HG03175 (cell line): ENCODE measurements around the gene KNL1.
"Not testable (repeated sequence)": the region's sequence is repeated elsewhere in the genome, so short reads cannot be mapped to it uniquely, and the experiment has no call there.

Experiments
- ATAC-seq: cut with Tn5 transposase; IDR thresholded peaks from one replicate; pipeline ENCODE4 v1.9.1; 2021; ENCODE audit warnings: mild to moderate bottlenecking, moderate library complexity; ENCODE audit not compliant: unreplicated experiment

Gene KNL1, protein sequence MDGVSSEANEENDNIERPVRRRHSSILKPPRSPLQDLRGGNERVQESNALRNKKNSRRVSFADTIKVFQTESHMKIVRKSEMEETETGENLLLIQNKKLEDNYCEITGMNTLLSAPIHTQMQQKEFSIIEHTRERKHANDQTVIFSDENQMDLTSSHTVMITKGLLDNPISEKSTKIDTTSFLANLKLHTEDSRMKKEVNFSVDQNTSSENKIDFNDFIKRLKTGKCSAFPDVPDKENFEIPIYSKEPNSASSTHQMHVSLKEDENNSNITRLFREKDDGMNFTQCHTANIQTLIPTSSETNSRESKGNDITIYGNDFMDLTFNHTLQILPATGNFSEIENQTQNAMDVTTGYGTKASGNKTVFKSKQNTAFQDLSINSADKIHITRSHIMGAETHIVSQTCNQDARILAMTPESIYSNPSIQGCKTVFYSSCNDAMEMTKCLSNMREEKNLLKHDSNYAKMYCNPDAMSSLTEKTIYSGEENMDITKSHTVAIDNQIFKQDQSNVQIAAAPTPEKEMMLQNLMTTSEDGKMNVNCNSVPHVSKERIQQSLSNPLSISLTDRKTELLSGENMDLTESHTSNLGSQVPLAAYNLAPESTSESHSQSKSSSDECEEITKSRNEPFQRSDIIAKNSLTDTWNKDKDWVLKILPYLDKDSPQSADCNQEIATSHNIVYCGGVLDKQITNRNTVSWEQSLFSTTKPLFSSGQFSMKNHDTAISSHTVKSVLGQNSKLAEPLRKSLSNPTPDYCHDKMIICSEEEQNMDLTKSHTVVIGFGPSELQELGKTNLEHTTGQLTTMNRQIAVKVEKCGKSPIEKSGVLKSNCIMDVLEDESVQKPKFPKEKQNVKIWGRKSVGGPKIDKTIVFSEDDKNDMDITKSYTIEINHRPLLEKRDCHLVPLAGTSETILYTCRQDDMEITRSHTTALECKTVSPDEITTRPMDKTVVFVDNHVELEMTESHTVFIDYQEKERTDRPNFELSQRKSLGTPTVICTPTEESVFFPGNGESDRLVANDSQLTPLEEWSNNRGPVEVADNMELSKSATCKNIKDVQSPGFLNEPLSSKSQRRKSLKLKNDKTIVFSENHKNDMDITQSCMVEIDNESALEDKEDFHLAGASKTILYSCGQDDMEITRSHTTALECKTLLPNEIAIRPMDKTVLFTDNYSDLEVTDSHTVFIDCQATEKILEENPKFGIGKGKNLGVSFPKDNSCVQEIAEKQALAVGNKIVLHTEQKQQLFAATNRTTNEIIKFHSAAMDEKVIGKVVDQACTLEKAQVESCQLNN (N-terminal part only)

GRCh38 chr15:40593588-40594428, at the start of gene KNL1:
KNL1 (plus strand) TSS chr15:40594249; CDS start chr15:40602932, 8,683 bp downstream.
- peak; percentile 79 for ATAC-seq

DNA sequence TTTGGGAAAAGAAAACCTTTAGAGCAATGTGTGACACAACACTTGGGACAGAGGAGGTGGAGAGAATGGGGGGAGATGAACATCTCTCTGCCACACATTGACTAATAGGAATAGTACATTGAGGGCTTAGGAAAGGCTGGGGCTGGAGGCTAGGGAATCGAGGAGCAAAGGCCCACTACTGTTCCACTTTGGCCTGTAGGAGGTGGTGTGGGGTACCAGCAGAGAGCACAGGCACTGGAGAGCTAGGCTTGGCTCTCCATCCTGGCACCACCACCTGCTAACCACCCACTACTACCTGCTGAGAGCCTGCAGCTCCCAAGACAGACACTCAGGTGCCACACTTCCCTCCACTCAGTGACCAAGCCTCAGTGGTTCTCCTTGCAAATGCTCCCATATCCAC, 48.6 kb upstream of the KNL1 start:
- ATAC-seq, result no peak

- no peak for ATAC-seq
Observed at GRCh38 chr15:40548610-40549009, 45.4 kb upstream of the KNL1 start.

DNA sequence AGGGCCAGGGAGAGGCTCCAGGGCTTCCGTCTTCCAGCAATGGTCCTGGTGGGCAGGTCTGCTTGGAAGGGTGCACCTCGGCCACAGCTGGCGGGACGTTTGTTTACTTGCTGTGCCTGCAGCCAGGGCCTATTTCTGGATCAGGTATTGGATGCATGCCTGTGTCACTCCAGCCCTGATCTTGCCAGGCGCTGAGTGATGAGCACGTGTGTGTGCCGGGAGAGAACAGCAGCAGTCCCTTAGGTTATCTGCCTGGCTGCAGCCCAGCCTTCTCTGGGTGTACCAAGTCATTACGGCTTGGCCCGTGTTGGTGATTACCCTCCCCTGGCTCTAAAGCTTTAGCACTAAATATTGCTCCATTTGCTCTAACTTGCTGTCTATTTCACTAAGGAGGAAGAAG, 44.2 kb upstream of the KNL1 start:
- ATAC-seq, result no peak

GRCh38 chr15:40550341-40551037, 43.6 kb upstream of the KNL1 start:
- peak; percentile 87 for ATAC-seq

- ATAC-seq, result no peak
Observed at GRCh38 chr15:40554161-40554525, 39.9 kb upstream of the KNL1 start.

DNA sequence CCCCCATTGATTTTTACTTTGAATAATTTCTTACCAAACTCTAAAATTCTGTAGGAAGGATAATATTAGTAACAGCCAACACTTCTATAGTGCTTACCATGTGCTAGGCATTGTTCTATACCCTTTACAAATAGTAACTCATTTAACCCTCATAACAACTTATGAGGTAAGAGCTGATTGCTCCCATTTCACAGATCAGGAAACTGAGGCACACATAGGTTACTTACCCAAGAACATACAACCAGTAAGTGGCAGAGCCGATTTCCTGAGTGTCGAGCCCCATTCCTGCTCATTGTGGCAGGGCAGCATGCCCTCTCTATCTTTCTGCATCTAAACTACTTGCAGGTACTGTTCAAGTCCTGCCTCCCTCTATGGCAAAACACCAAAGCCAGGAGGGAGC, 38.2 kb upstream of the KNL1 start:
- ATAC-seq, result no peak

- ATAC-seq, result no peak
Observed at GRCh38 chr15:40558952-40559742, 34.9 kb upstream of the KNL1 start.

DNA sequence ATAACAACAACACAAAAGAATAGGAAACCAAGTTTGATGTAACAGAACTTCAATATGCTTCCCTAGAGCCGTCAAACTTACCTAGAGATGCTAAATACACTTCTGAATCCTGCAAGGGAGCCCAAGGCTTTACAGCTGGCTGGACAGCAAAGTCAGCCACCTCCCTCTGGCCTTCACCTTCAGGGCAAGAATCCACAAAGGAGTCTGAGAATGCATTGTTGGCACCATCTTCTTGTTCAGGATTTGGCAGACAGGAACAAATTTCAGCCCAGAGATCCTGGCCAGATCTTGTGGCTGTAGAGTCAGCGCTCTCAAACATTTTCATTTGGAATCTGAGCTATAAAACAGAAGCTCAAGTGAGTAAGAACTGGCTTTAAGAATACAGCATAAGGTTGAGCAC, 31.4 kb upstream of the KNL1 start:
- no peak for ATAC-seq

DNA sequence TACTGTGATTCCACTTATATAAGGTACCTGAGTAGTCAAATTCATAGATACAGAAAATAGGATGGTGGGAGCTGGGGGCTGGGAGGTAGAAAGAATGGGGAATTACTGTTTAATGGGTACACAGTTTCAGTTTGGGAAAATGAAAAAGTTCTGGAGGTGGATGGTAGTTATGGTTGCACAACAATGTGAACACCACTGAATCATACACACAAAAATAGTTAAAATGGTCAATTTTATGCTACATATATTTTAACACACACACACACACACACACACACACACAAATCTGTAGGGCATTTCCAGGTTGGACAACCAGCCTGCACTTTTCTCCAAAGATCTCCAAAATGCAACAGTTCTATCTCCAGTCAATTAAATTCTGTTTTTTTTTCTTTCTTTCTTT, 30.6 kb upstream of the KNL1 start:
- no peak for ATAC-seq

GRCh38 chr15:40564591-40565332, 29.3 kb upstream of the KNL1 start, which contains the start of gene CCDC32:
CCDC32 (minus strand) TSS chr15:40565042; CDS start chr15:40563015, 2,027 bp downstream.
- ATAC-seq, result peak; percentile 95

- no peak for ATAC-seq
Observed at GRCh38 chr15:40565333-40566238, 28.5 kb upstream of the KNL1 start.

- no peak for ATAC-seq
Observed at GRCh38 chr15:40567111-40567510, 26.9 kb upstream of the KNL1 start.

DNA sequence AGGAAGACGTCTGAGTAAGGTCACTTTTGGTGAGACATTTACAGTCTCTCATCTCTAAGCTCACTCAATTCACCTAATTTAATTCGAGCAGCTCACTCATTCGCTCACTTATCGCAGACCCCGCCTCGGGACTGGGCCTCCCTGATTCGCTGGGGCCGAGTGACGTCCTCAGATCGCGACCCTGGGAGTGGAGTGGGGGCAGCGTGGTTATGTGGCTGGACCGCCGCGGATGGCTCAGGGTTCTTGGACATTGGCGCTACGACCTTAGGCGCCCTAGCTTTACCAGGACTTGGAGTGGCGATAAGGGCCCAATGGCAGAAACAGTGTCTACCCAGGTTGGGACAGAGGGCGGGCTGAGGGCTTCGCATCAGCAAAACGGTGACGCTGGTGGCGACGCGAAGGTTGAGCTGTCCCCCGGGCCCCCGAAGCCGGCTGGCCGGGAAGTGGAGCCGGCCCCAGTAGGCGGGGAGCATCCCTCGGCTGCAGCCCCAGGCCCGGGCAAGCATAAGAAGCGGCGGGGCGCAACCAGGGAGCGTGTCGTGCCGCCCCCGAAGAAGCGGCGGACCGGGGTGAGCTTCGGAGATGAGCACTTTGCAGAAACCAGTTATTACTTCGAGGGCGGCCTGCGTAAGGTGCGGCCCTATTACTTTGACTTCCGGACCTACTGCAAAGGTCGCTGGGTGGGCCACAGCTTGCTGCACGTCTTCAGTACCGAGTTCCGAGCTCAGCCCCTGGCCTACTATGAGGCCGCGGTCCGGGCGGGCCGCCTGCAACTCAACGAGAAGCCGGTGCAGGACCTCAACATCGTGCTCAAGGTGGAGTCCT, 24.7 kb upstream of the KNL1 start, which contains the start of gene RPUSD2:
Gene RPUSD2 (plus strand): TSS at position 171 of the 825 bp plus-strand sequence. CDS start 39 bp downstream, at position 210.
- ATAC-seq, result peak; percentile 55

DNA sequence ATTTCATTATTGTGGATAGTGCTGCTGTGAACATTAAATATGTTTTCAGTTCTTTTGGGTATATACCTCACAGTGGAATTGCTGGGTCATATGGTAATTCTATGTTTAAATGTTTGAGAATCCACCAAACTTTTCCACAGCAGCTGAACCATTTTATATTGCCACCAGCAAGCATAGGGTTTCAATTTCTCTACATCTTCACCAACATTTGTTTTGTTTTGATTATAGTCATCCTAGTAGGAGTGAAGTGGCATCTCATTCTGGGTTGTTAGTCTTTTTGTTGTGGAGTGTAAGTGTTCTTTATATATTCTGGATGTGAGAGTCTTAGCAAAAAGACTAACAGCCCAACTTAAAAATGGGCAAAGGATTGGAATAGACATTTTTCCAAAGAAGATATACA, 18.9 kb upstream of the KNL1 start:
- ATAC-seq, result no peak

DNA sequence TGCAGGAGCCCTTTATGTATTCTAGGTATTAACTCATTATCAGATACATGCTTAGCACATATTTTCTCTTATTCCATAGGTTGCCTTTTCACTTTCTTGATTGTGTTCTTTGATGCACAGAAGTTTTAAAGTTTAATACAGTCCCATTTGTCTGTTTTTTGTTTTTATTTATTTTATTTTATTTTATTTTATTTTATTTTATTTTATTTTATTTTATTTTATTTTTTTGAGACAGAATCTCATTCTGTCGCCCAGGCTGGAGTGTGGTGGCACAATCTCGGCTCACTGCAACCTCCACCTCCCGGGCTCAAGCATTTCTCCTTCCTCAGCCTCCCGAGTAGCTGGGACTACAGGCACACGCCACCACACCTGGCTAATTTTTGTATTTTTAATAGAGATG, 17.1 kb upstream of the KNL1 start:
- not testable (repeated sequence) for ATAC-seq
